Breast epithelium (tissue), 3 donors: ENCODE measurements around the gene EGLN3.

Source experiments
- CTCF ChIP-seq, 3 donors: fragments of 450-650 bp; IDR thresholded peaks; one replicate each; pipeline ENCODE4 v1.5.1; 2016 to 2017; ENCODE audit warnings: antibody characterized with exemption in 3 of 3, mild to moderate bottlenecking in 3 of 3, moderate library complexity in 3 of 3
- POLR2A ChIP-seq: fragments of 450-650 bp; IDR thresholded peaks from one replicate; pipeline ENCODE4 v1.6.1; 2016; ENCODE audit warnings: antibody characterized with exemption, mild to moderate bottlenecking, moderate library complexity

- TF ChIP-seq CTCF (IDR thresholded peaks at IDR 0.05) (no peak), POLR2A (no peak)
Measured at GRCh38 chr14:33933386-33933933, 17.4 kb downstream of the EGLN3 start.
